GM21528 (cell line): ENCODE measurements around the gene PCSK1.
A peak's percentile ranks its signal among the peaks of the same experiment; 100 is the strongest.
"Not testable (repeated sequence)": the region's sequence is repeated elsewhere in the genome, so short reads cannot be mapped to it uniquely, and the experiment has no call there.

Source experiments
- ATAC-seq: cut with Tn5 transposase; IDR thresholded peaks from one replicate; pipeline ENCODE4 v1.9.1; 2021; ENCODE audit warnings: mild to moderate bottlenecking, moderate library complexity; ENCODE audit not compliant: unreplicated experiment, low FRiP score

Gene PCSK1

DNA sequence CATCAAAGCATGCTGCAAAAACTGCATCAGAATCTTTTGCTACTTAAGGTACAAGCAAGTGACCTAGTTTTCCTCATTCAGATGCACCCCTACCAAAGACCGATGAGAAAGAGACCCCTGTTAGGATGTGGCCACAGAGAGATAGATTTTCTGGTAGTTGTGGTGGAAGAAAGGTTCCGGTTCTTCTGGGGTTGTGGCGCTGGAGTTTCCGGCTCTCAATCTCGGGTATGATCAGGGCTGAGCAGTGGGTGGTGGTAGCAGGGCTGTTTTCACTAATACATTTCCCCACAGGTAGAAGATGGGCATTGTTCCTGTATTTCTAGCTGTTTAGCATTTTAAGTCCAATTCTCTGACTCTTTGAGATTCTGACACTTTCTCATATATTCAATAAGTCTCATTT lies 58.4 kb downstream of the PCSK1 start:
- ATAC-seq: no peak

DNA sequence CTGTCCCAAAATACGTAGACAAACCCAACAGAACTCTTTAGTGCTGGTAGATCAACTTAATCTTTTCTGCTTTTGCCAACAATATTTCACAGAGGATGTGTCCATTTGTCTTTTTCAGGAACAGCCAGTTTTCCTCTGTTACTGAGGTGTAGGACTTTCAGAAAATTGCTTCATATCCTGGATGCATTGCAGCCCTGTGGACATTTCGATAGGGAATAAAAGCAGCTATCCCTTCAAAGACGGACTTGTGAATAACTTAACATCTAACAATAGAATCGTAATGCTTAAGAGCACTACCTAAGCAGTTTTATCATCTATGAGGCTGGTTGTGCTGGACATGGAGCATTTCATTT lies 59.7 kb downstream of the PCSK1 start:
- ATAC-seq: no peak

DNA sequence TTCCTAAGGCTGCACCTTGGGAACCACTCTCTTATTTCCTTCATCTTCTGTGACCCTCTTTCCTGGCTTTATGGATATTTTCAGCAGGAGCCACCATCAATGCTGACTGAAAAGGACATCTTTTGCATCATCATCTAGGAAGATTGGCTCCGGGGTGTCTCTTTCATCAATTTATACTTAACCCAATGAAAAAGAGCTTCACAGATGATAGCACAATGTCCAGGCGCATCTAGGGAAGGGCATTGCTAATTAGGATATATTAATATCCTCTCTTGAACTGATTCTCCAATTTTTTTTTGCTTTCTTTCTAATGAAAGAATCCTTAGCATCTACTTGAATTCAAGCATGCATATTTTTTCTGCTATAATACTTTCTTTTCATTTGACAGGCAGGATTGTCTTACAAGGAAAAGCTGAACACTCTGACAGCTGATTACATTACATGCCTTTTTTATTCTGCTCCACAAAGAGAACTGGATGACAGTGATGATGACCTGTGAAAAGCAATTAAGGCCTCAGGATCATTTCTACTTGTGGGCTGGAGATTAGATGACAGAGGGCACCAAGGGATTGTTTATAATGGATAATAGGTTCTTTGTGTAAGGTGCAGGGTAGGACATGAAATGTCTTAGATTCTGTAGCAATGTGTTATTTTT lies 60.2 kb downstream of the PCSK1 start:
- ATAC-seq: no peak

- no peak for ATAC-seq
These were observed 62.1 kb downstream of the PCSK1 start for GRCh38 chr5:96370976-96371375.

- not testable (repeated sequence) for ATAC-seq
These were observed 65.7 kb downstream of the PCSK1 start for GRCh38 chr5:96367337-96367736.

GRCh38 chr5:96354237-96354636 lies 78.8 kb downstream of the PCSK1 start:
- no peak for ATAC-seq

DNA sequence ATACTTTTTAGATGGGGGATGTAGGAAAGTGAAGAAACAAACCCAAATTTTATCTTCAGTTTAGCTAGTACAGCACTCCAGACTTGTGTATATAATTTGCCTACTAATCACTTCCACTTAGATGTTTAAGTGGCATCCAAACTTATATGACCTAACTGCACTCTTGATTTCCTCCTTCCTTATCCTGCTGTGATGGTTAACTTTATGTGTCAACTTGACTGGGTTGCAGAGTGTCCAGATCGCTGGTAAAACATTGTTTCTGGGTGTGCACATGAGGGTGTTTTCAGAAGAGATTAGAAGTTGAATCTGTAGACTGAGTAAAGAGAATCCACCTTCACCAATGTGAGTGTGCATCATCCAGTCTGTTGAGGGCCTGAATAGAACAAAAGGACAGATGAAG lies 79.8 kb downstream of the PCSK1 start:
- ATAC-seq: no peak

GRCh38 chr5:96350678-96351077 lies 82.4 kb downstream of the PCSK1 start:
- ATAC-seq: no peak

GRCh38 chr5:96348536-96348935 lies 84.5 kb downstream of the PCSK1 start:
- ATAC-seq: no peak

GRCh38 chr5:96347502-96348292 lies 85.4 kb downstream of the PCSK1 start:
- ATAC-seq: no peak

GRCh38 chr5:96344678-96345577 lies 88.1 kb downstream of the PCSK1 start:
- ATAC-seq: peak; percentile 90

- ATAC-seq: no peak
These were observed 90.0 kb downstream of the PCSK1 start for GRCh38 chr5:96343094-96343493.

GRCh38 chr5:96342581-96342980 lies 90.5 kb downstream of the PCSK1 start:
- no peak for ATAC-seq
